GM19099 (cell line): ENCODE measurements around the gene KCNT1.

Experiments
- POLR2A ChIP-seq: IDR thresholded peaks from 3 replicates; pipeline ENCODE4 v1.6.1; 2011; ENCODE audit warnings: low read depth; ENCODE audit not compliant: insufficient read length; ENCODE audit errors: extremely low read depth

Gene KCNT1

DNA sequence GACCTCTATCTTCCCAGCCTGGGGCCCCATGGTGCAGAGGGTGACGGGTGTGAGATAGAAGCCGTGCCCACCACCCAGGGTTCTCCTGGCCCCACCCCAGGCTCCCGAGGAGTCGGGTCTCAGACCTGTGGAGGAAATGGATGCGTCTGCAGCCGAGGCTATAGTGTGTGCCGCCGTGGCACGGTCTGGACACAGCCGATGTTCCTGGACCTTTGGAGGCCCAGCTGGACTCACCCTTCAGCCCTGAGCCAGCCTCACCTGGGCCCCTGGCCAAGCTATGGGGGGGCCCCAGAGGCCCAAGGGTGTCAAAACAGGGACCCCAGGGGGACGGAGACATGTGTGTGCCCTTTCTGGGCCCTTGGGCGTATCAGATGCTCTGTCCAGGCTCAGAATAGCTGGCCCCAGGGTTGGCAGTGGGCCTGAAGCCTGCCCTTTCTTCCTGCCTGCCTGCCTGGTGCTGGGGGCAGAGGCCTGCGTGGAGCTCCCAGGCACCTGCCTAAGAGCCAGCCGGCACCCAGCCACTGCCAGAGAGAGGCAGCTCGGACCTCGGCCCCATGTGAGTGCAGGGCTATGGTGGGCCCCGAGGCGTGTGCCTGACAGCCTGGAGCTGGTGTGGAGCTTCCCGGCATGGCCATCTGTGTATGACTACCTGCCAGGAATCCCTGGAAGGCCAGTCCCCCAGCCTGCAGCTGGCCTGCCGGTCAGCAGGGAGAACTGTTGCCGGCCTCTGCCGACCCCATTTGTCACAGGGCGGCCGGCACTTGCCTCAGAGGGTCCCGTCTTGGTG, 41.8 kb downstream of the KCNT1 start:
- no peak for TF ChIP-seq POLR2A

GRCh38 chr9:135744333-135745070, 42.5 kb downstream of the KCNT1 start:
- no peak for TF ChIP-seq POLR2A

DNA sequence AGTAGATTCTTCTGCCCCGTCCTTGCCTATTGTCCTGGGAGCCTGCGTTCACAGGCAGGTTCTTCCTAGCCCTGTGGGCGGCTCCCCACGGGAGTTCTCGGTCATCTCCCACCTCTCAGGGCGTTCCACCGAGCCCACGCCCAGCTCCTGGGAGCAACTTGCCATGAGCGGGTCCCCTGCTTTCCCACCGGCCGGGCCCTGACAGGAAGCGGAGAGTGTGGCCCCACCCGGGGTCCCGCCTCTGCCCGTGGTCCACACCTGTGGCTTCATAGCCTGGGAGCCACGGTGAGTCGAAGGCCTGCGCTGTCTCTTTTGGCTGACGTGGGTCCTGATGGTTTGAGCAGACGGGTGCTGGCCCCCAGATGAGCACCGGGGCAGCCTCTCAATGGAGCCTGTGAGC, 43.2 kb downstream of the KCNT1 start:
- no peak for TF ChIP-seq POLR2A

GRCh38 chr9:135745686-135746324, 43.8 kb downstream of the KCNT1 start:
- TF ChIP-seq POLR2A = no peak

DNA sequence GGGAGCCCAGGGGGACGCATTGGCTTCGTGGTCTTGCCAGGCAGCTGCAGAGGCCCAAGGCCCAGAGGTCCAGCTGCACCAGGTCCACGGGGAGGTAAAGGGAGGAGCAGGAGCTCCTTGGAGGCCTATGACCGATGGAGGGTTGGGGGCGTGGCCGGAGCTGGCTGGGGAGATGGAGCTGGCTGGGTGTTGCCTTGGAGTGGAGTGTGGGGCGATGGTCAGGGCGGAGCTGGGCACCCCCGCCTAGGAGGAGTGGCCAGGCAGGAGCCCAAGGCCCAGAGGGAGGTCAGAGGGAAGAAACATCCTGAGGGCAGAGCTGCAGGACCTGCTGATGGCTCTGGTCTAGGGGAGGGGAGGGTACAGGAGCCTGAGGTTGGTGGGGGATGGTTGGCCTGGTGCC, 44.6 kb downstream of the KCNT1 start:
- no peak for TF ChIP-seq POLR2A

DNA sequence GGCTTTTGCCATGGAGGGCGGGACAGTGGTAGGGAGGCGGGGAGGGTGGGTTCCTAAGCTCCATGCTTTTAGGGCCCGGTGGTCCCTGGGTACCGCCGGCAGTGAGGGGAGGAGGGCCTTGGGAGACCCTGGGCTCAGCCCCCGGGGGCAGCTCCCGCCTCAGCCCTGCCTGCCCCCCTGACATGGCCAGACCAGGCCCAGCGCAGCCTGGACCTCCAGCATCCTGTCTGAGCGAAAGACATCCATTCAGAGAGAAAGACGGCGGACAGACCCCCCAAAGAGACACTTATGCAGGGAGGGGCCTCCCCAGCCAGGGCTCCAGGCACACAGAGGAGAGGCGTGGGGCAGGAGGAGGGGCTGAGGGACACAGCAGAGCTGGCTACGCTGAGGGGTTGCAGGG, 45.3 kb downstream of the KCNT1 start:
- TF ChIP-seq POLR2A = no peak

DNA sequence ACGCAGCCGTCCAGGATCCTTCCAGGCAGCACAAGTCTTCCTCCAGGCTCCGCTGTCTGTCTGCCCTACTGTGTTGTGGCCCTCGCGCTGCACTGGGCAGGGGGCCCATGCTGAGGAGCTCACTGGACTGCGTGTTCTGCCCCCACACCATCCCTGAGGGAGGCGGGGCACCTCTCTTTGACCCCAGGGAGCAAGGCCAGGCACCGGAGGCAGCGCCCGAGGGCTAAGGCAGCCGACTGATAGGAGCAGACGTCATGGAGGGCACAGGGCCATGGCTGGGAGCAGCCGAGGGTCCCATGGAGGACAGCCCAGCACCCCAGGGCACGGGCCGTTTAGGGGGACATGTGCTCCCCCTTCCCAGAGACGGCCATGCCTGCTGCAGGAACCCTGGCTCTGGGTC, 46.7 kb downstream of the KCNT1 start:
- TF ChIP-seq POLR2A = no peak

DNA sequence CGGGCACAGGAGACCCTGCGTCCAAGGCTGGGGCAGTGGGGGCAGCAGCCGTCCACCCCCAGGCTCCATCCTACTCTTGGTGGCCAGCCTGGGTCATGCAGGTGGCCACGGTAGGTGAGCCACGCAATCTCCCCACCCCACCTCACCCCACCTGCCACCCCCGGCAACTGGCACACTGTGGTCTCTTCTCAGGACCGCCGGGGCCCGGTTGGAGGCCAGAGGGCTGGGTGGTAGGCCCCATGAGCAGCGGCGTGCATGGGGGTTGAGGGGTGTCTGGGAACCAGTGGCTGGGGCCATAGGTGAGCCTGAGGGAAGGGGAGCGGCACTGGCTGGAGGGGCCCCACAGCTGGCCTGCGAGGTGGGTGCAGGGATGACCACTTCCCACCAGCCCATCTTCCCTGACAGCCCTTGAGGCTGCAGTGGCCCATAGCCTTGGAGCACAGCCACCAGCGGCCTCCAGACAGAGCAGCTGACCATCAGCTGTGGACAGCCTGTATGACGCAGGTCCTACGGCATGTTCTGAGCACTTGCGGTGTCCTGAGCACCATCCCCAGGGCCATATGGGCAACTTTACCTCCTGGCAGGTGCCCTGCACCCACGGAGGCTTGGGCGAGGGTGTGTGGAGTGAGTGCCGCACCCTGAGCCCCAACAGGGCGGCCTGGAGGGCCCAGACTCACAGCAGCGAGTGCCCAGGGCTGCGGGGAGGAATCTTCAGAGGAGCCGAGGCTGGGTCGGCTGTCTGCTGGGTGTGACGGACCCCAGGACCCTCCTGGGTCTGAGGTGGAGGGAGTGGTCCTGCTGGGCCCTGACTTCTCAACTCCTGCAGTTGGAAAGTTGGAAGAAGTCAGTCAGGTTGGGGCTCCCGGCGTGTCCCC, 47.4 kb downstream of the KCNT1 start:
- no peak for TF ChIP-seq POLR2A

DNA sequence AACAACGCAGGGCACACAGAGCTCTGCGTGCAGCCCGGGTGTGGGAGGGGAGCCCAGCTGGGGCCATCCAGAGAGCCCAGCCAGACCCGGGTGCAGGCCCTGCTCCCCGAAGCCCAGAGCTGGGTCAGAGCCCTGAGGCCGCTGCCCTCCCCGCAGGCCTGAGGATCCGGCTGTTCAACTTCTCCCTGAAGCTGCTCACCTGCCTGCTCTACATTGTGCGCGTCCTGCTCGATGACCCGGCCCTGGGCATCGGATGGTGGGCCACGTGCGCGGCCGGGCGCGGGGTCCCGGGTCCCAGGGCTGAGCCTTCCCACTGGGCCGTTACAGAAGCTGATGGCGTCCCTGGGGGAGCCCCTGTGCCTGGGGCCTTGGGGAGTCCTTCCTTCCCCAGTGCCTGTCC, 48.8 kb downstream of the KCNT1 start:
- TF ChIP-seq POLR2A = no peak

DNA sequence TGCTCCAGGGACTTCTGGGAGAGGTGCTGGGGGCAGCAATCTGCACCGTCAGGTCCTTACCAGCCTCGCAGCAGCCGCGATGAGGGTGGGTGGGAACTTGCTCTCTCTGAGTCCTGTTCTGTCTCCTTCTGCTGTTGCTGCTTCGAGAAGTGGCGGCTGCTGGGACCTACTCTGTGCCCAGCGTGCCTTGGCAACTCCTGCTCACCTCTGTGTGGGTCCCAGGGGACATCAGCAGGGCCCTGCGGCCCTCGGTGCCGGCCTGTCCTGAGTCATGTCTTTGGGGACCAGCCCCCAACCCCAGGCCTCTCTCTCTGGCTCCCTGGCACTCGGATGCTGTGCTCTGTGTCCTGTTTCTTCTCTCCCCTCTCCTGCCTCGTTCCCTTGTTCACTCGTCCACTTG, 49.5 kb downstream of the KCNT1 start:
- no peak for TF ChIP-seq POLR2A

DNA sequence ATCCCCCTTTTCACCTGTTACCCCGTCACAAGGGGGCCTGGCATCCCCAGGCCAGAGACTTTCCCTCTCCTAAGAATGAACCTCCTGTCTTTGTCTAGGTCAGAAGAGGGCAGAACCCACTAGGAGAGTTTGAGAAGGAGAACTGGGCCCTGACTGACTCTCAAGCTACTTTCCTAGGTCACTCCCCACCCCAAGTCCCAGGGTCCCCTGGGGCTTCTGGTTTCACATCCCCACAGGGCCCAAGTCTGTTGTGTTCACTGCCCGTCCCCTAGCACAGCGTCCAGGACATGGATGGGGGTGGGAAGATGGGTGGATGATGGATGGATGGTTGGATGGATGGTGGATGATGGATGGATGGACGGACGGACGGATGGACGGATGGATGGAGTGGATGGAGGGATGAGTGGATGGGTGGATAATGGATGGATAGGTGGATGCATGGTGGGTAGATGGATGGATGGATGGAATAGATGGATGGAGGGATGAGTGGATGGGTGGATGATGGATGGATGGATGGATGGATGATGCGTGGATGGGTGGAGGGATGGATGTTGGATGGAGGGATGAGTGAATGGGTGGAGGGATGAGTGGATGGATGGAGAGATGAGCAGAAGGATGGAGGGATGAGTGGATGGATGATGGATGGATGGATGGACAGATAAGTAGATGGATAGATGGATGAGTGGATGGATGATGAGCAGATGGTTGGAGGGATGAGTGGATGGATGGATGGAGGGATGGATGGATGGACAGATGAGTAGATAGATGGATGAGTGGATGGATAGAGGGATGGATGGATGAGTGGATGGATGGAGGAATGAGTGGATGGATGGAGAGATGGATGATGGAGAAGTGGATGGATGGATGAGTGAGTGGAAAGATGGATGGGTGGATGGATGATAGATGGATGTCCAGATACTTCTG, 50.6 kb downstream of the KCNT1 start:
- no peak for TF ChIP-seq POLR2A

- TF ChIP-seq POLR2A = no peak
Observed at GRCh38 chr9:135753391-135754105, 51.6 kb downstream of the KCNT1 start.

- no peak for TF ChIP-seq POLR2A
Observed at GRCh38 chr9:135756576-135756975, 54.6 kb downstream of the KCNT1 start.
